Measurements from ENCODE around the gene GJD3. TPM values are rescaled to one million over a fixed set of nuclear protein-coding genes. Genes with fewer than 3 reads are reported as not detected.

The GJD3 gene
- total RNA-seq, 4 donors from 2014 or later: not detected

DNA sequence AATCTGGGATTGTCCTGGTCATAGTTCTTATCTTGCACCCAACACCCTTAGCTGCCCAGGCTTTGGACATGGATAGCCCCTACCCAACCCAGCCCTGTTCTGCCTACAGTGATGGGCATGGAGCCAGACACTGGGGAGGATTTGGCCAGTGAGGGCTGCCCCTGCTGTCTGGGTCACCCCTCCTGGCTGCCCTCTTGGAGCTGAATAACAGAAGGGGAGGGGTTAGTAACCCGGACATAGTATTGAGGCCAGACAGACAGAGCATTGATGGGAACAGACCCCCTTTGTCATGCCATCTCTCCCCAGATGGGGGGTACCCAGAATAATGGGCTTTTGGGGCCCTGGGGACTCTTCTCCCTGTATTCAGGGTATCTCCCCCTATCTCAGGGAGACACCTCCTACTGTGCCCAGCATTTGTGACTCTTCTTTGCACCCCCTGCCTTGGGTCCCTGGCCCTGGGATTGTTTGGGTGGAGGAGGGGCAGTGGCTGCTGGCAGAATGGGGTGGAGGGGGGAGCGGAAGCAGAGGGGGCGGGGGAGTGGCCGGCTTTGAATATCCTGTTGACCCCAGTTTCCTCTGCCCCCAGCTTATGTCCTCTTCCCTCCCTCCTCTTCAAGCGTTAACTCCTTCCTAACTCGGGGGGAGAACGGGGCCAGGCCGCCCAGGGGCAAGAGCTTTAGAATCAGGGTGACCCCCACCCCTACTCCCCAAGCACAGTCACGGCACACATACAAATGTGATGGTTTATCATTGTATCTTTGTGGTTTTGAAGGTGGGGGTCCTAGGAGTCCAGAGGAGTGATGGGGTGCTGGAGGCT, 17.0 kb downstream of the GJD3 start:
- Histone ChIP-seq H3K36me3 (peaks cover 0 to 21% (median 4%) of the 10 kb centered on the region in 3 donors), H3K4me1 (peaks cover 7 to 96% (median 81%) of the 10 kb centered on the region in 4 donors), H3K27ac (peak overlapping the region; percentile 58 to 98 (median 96)), H3K4me3 (peak overlapping the region in 2 of 4 donors; percentile 20 to 79), H3K27me3 (no peaks in the 10 kb centered on the region), H3K9me3 (no peaks in the 10 kb centered on the region)
- no peak for DNase-seq (ENCODE audit: low spot score in 2 of 2)
- WGBS, 2 donors: 5 to 10% methylated on average over 6 to 9 of the region's 9 CpGs
- TF ChIP-seq EP300 (IDR thresholded peaks at IDR 0.05): no peak

DNA sequence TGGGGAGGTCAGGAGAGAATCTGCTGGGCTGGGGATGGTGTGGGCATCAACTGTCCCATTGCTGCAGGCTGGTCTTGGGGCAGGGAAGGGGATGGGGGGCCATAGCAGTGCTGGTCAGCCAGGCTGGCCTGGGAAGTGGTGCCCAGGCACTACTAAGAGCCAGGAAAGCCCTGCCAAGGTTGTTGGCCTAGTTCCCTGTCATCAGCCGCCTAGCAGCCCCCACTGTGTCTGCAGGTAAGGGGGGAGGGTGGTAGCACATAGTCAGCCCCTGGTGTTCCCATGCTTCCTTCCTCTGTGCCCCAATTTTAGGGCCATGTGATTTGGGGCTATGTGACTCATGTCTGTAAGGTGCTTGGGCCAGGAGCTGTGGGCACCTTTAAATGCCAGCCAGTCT, 17.8 kb downstream of the GJD3 start:
- Histone ChIP-seq H3K9me3 (no peaks in the 10 kb centered on the region), H3K27ac (peak overlapping the region; percentile 94 to 98 (median 96)), H3K27me3 (no peaks in the 10 kb centered on the region), H3K4me3 (peak overlapping the region in 2 of 4 donors; percentile 5 to 79), H3K4me1 (peaks cover 7 to 94% (median 74%) of the 10 kb centered on the region in 4 donors), H3K36me3 (peaks cover 0 to 13% (median 4%) of the 10 kb centered on the region in 3 donors)
- WGBS, 2 donors: 11 to 14% methylated on average over 1 of the region's 1 CpG
- TF ChIP-seq POLR2A (IDR thresholded peaks at IDR 0.05): no peak
- no peak for TF ChIP-seq EP300 (IDR thresholded peaks at IDR 0.05)
- TF ChIP-seq, protein P1, sequence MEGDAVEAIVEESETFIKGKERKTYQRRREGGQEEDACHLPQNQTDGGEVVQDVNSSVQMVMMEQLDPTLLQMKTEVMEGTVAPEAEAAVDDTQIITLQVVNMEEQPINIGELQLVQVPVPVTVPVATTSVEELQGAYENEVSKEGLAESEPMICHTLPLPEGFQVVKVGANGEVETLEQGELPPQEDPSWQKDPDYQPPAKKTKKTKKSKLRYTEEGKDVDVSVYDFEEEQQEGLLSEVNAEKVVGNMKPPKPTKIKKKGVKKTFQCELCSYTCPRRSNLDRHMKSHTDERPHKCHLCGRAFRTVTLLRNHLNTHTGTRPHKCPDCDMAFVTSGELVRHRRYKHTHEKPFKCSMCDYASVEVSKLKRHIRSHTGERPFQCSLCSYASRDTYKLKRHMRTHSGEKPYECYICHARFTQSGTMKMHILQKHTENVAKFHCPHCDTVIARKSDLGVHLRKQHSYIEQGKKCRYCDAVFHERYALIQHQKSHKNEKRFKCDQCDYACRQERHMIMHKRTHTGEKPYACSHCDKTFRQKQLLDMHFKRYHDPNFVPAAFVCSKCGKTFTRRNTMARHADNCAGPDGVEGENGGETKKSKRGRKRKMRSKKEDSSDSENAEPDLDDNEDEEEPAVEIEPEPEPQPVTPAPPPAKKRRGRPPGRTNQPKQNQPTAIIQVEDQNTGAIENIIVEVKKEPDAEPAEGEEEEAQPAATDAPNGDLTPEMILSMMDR (IDR thresholded peaks at IDR 0.05): no peak
- no peak for DNase-seq (ENCODE audit: low spot score in 2 of 2)

DNA sequence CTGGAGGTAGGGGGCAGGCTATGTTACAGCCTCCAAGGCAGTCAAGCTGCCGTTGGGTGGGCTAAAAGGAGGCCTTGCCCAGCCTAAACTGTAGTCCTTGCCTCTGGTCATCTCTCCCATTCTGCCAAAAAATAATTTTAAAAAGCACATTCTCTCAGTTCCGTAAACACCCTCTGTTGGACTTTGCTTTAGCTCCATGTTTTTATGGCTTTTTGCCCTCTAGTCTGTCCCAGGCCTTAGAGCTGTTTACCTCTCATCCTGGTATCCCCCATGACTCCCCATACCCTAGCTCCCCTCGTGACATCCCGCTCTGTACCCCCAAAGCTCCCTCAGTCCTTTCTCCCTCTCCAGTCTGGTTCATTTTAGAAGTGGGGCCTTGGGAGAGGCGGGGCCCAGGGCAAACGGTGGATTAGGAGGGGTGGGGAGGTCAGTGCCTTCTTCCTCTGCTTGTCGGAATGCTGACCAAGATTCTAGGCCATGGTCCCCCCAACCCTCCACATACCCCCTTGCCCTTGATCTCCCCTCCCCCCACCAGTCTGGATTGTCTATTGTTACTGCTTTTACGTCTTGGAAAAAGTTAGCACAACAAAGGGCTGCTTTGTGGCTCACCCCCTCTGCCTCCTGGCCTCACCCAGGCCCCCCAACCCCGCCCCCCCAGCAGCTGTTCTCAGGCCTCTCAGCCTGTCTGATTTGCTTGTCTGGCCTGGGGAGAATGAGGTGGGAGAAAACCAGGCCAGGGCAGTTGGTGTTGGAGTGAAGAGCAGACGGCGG, 18.4 kb downstream of the GJD3 start:
- Histone ChIP-seq H3K27ac (peak overlapping the region; percentile 94 to 98 (median 96)), H3K4me1 (peaks cover 7 to 88% (median 68%) of the 10 kb centered on the region in 4 donors)

DNA sequence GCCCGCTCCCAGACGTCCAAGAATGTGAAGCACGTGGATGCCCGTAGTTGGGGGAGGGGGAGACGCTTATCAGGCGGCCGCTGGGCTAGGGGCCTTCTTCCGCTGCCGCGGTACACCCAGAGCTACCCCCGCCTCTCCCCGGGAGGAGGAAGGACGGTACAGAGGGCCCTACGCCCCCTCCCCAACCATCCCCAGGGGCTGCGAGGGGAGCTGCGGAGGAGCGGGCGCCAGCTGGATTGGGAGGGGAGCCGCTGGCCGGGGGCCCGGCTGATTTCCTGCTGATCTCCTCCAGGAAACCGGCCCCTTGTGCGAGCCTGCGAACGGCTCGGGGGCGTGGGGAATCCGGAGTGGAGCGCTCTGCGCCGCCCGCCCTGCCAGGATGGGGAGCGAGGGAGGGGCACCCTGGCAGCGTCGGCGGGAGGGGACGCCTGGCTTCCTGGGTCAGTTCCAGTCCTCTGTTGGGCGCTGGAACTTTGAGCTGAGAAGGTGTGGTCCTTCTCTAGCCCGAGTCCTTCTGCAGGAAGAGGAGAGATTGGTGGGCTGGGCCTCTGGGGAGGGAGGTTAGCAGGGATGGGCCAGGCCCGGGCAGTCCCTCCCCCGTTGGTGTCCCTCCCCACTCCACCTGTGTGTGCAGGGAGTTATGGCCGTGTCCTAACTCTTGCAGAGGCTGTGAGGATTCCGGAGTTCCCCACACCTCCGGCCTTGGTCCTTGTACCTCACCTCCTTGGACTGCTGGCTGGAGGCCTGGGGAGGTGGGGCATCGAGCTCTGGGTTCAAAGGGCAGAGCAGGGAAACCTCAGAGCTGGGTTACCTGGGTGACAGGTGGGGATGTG, 19.2 kb downstream of the GJD3 start:
- WGBS, 2 donors: 1 to 5% methylated on average over 9 to 37 of the region's 45 CpGs
- peak overlapping the region; percentile 79 to 95 (median 84) for H3K4me3 ChIP-seq
- DNase-seq (ENCODE audit: low spot score in 2 of 2): no peak
- no peaks in the 10 kb centered on the region for H3K9me3 ChIP-seq
- TF ChIP-seq EP300 (IDR thresholded peaks at IDR 0.05): peak in 1 of 2 donors; percentile 85
- TF ChIP-seq POLR2A (IDR thresholded peaks at IDR 0.05): peak in 1 of 2 donors; percentile 25
- TF ChIP-seq, protein P1 (IDR thresholded peaks at IDR 0.05): peak in 1 of 5 experiments; percentile 20
- H3K36me3 ChIP-seq: peaks cover 0 to 9% (median 4%) of the 10 kb centered on the region in 3 donors
- H3K27me3 ChIP-seq: no peaks in the 10 kb centered on the region
- peak overlapping the region; percentile 94 to 98 (median 96) for H3K27ac ChIP-seq
- H3K4me1 ChIP-seq: peaks cover 7 to 87% (median 65%) of the 10 kb centered on the region in 4 donors

More for the DNA sequence above, 18.4 kb downstream of the GJD3 start:
- no peak for DNase-seq (ENCODE audit: low spot score in 2 of 2)
- TF ChIP-seq POLR2A (IDR thresholded peaks at IDR 0.05) (no peak), EP300 (IDR thresholded peaks at IDR 0.05) (no peak)
- TF ChIP-seq, protein P1 (IDR thresholded peaks at IDR 0.05): no peak
- no peaks in the 10 kb centered on the region for H3K9me3 ChIP-seq
- H3K4me3 ChIP-seq: peak overlapping the region; percentile 79 to 95 (median 84)
- WGBS, 2 donors: 11 to 19% methylated on average over 11 of the region's 11 CpGs
- no peaks in the 10 kb centered on the region for H3K27me3 ChIP-seq
- H3K36me3 ChIP-seq: peaks cover 0 to 9% (median 4%) of the 10 kb centered on the region in 3 donors

Data from tibial nerve (tissue), 4 donors.